HG02938 (cell line): ENCODE data around the gene HYDIN.

ENCODE experiments used
- ATAC-seq: cut with Tn5 transposase; IDR thresholded peaks from one replicate; pipeline ENCODE4 v1.9.1; 2021; ENCODE audit warnings: mild to moderate bottlenecking, moderate library complexity; ENCODE audit not compliant: unreplicated experiment

The HYDIN gene

DNA sequence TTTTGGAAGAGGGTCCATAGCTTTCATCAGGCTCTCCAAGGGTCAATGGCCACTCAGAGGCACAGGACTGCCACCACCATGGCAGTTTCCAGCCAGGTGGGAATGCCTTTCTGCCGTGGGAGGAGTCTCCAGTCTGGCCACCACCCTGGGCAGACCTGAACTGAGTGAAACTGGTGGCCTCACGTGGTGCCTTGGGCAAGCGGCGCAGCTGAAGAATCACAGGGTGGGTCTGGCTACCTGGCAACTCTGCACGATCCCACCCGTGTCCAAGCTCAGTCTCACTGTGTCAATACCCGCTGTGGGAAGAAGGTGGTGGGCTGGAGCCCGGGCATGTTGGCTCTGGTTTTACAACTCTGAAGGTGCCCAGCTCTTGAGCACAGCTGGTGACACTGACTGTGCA is 461.4 kb downstream of the HYDIN start:
- no peak for ATAC-seq

DNA sequence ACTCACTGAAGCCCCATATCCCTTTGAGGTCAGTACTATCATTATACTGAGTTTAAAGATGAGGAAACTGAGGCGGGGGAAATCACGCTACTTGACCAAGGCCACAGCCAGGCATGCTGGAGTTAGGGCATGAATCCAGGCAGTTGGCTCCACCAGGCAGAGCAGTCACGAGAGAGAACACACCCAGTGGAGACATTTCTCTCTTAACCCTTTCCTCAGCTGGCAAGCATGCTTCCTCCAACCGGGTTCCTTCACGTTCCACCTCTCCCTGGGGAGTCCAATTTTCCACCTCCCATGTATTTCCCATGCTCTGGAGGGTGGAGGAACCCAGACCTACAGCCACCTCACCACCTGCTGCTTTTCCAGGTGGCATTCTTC is 462.3 kb downstream of the HYDIN start:
- ATAC-seq, result no peak

DNA sequence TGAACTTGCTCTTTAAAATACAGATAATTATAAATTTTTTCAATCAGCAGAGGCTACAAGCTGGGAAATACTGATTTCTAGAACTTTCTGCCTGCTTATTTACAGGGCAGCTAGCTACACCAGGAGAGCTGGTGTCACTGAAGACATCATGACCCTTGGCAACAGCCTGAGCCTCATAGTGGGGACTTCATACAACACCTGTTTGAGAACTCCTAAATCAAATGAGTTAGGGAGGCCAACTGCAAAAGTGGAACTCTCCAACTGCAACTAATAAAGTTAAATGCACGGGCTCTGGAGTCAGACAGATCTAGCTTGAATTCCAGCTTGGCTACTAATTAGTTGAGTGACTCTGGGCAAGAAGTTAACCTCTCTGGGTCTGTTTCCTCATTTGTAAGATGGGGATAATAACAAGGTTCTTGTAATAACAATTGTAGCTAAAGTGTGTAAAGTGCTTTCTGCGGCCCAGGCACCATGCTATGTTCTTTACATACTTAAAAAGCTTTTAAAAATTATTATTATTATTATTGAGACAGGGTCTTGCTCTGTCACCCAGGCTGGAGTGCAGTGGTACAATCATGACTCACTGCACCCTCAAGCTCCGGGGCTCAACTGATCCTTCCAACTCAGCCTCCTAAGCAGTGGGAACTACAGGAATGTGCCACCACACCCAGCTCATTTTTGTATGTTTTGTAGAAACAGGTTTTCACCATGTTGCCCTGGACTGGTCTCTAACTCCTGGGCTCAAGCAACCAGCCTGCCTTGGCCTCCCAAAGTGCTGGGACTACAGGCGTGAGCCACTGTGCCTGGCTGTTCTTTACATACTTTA is 462.9 kb downstream of the HYDIN start:
- ATAC-seq, result no peak

DNA sequence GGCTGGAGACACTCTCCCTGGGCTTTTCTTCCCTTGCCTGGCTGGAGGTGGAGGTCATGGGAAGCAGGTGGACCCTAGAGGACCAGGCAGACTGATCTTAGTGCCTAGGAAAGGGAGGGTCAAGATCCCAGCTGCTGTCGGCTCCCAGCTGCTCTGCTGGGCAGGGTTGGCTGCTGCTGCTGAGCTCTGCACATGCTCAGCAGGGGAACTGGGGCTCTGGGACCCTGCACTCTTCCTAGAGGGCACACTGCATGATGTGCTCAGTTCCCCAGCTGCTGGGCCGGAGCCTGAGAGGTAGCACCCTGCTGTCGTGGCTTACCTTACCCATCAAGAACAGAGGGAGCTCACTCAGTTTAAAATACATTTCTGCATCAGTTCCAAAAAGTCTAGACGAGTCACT is 463.9 kb downstream of the HYDIN start:
- no peak for ATAC-seq

DNA sequence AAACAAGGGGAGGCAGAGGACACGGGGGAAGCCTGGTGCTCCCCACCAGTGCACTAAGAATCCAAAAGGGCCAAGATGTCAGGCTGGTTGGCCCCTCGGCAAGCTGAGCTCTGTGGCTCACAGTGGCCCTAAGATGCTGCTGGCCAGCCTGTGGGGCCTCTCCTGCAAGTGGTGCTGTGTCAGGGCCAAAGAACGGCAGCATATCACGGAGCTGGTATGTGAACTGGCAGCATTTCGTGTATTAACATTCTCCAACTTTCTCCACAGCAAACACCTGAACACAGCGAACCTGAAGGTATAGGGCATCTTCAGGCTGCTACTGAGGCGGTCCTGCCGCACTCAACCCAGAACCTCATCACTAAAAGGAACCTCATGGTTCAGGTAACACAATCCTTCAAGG is 464.3 kb downstream of the HYDIN start:
- ATAC-seq, result no peak

DNA sequence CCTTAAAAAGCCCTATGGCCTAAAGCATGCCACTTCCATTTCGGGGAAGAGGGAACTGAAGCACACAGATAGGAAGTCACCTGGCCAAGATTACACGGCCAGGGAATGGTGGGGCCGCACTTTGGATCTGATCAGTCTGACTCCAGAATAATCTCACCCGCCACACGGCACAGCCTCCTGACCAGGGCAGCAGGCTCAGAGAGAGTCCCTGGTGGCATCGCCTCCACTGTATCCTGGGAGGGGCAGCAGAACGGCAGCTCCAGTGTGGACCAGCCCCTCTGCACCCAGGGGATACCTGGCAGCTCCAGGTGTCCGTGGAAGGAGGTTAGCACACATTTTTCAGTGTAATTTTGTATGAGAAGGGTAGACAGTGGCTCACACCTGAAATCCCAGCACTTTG is 465.0 kb downstream of the HYDIN start:
- ATAC-seq, result no peak

GRCh38 chr16:70764632-70765031 is 465.9 kb downstream of the HYDIN start:
- no peak for ATAC-seq

- ATAC-seq, result no peak
Measured at GRCh38 chr16:70760221-70760620, 470.3 kb downstream of the HYDIN start.

GRCh38 chr16:70759666-70760065 is 470.9 kb downstream of the HYDIN start:
- ATAC-seq, result no peak

GRCh38 chr16:70758786-70759185 is 471.7 kb downstream of the HYDIN start:
- ATAC-seq, result no peak
